ENCODE results near the gene VMO1.

Gene VMO1

GRCh38 chr17:4751932-4752331 lies 34.2 kb downstream of the VMO1 start:
- no peak for DNase-seq

- no peak for DNase-seq
These were observed 35.6 kb downstream of the VMO1 start for GRCh38 chr17:4750606-4751005.

- no peak for DNase-seq
These were observed 37.5 kb downstream of the VMO1 start for GRCh38 chr17:4748686-4749085.

- DNase-seq = no peak
These were observed 38.3 kb downstream of the VMO1 start for GRCh38 chr17:4747847-4748246.

- DNase-seq = no peak
These were observed 40.9 kb downstream of the VMO1 start for GRCh38 chr17:4744999-4745969.

- no peak for DNase-seq
These were observed 42.3 kb downstream of the VMO1 start for GRCh38 chr17:4743898-4744297.

- DNase-seq = no peak
These were observed 42.9 kb downstream of the VMO1 start for GRCh38 chr17:4743216-4743615.

- DNase-seq = no peak
These were observed 43.5 kb downstream of the VMO1 start for GRCh38 chr17:4742629-4743028.

GRCh38 chr17:4742133-4742532 lies 44.0 kb downstream of the VMO1 start:
- no peak for DNase-seq

- no peak for DNase-seq
These were observed 44.6 kb downstream of the VMO1 start for GRCh38 chr17:4741544-4741943.

- no peak for DNase-seq
These were observed 45.6 kb downstream of the VMO1 start for GRCh38 chr17:4740584-4740983.

GRCh38 chr17:4740025-4740351 lies 46.2 kb downstream of the VMO1 start:
- DNase-seq = no peak

GRCh38 chr17:4739122-4740024 lies 46.8 kb downstream of the VMO1 start, which contains the start of the genes CXCL16 and ZMYND15:
Gene CXCL16, minus strand, starts transcription at chr17:4739928. Its CDS starts 589 bp downstream, at chr17:4739339.
Gene ZMYND15, plus strand, starts transcription at chr17:4739833. Its CDS starts 716 bp downstream, at chr17:4740549.
- no peak for DNase-seq

GRCh38 chr17:4738136-4739121 lies 47.7 kb downstream of the VMO1 start:
- no peak for DNase-seq

- DNase-seq = no peak
These were observed 50.1 kb downstream of the VMO1 start for GRCh38 chr17:4735876-4736651.

All from NCI-H2029 treated with DMSO at 0.1 percent for 48 hours (cell line).